CD4-positive, alpha-beta T cell treated with Interleukin-2 at 100 ng/mL for 4 hours (primary cell): ENCODE measurements around the gene RASD2.

Experiments used
- DNase-seq: peaks from one replicate; pipeline ENCODE4 v3.0.0-alpha.2; 2020; ENCODE audit warnings: low spot score

RASD2 gene

GRCh38 chr22:35582861-35583670 lies 42.4 kb downstream of the RASD2 start:
- DNase-seq: peak; percentile 55

DNA sequence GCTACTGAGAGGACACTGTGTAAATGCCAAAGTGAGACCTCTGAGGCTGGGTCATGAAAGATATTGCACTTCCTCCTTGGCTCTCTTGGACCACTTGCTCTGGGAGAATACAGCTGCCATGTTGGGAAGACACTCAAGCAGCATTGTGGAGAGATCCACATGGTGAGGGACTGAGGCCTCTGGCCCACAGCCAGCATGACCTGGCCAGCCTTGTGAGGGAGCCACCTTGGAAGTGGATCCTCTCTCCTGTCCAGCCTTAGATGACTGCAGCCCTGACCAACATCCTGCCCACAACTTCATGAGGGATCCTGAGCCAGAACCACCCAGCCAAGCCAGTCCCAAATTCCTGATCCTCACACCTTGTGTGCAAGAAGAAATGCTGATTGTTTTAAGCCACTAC lies 46.1 kb downstream of the RASD2 start:
- DNase-seq: no peak

DNA sequence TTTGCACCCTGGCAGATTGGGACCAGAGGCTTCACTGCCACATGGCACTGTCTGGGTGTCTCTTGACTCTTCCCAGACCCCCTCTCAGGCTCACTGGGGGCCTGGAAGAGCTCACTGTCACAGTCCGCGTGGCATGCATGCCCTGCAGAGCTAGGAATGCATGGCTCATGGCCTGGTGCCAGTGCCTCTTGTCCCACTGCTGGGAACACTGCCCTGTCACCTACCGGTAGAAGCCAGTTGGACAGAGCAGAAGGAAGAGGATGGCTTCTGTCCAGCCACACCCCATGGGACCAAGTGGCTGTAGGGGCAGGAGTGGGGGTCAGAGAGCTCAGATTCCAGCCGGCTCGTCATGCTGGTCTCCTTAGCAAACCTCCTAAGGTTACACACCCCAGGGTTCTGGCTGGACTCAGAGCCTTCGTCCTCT lies 46.8 kb downstream of the RASD2 start:
- DNase-seq: no peak

DNA sequence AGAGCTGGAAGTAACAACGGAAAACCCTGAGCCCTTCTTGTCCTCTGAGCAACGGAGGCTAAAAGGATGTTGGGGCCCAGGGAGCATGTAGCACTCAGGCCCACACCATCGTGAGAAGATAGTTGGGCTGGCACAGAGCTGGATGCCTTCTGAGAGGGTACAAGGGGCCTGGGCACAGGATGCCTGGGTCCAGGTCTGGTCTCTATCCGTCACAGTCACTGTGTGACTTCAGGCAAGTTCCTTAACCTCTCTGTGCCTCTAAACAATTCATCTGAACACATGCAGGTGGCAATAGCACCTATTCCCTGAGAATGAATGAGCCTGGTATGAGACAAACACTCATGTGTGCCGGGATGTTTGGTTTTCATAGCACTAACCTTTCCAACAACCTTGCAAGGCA lies 47.3 kb downstream of the RASD2 start:
- no peak for DNase-seq

DNA sequence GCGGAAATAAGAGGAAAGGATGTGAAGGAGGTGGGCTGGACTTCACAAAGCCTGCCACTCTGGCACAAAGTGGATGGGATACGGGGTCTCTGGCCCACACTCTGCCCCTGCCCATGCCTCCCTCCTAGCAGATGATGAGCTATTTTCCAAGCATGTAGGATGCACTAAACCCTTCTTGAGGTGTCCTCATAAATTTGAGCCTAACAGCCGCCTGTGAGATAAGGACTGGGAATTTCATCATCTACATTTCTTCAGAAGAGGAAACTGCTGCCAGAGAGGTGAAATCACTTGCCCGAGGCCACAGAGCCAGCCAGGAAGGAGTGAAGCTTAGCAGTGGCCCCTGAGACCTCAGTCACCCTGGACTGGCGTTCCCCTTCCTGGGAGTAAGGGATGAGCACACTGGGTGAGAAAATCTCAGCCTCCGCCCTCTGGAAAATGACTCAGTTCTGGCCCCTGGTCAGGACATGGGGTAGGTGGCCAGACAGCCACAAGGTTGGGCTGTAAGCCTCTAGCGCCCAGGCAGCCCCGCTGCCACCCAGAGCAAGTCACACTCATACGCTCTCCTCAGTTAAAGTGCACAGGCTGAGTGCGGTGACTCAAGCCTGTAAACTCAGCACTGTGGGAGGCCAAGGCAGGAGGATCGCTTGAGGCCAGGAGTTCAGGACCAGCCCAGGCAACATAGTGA lies 48.6 kb downstream of the RASD2 start:
- DNase-seq: no peak

GRCh38 chr22:35589756-35590093 lies 49.1 kb downstream of the RASD2 start:
- DNase-seq: no peak

DNA sequence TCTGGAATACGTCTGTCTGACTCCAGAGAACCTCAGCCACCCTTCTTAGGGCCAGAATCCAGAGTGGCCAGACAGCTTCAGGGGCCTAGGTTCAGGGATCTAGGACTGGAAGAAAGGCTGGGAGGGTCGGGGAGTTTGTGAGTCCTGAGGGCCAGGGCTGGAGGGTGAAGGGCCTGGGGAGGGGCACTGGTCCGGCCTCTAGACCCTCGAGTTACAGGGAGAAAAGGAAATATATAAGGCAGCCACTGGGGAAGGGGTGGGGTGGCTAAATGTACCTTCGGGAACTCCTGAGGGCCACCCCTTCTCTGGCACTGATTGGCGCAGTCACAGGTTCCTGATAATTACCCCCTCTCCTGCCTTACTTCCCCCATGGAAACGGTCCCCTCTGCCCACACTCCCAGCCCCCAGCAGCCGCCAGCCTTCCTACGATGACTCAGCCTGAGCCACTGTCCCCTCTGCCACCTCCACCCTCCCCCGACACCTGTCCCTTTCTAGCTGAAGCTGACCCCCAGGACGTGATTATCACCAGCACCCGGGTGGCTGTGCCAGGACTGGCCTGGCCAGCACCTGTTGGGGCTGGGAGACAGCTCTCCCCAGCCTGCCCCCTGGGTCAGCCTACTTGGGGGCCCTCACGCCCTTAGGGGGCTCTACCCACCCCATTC lies 50.1 kb downstream of the RASD2 start:
- DNase-seq: no peak

DNA sequence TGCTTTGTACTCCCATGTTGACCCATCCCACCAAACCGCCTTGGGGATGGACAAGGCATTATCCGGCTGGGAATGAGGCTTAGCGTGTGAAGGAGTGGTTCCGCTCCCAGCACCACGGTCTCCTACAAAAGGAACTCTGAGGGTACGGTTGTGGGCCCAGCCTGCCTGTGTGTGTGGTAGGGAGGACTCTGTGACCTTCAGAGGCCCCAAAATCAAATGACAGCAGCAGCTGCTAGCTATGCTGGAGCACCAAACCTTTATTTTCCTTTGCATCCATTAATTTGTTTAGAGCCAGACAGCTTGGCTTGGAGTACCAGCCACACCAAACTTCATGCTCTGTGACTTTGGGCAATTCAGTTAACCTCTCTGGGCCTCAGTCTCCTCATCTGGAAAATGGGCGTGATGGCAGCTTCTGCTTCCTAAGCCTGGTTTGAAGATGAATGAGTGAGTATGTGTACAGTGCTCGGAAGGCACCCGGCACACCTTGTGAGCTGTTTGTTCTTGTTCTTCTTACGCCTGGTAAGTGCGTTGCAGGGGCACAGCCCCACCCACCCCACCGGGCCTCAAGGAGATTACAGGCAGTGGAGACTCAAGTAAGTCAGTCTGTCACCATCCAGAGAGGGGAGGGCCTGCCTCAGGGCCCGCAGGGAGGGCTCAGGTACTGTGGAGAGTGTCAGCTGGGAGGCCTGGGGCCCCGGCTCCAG lies 51.2 kb downstream of the RASD2 start:
- DNase-seq: no peak

DNA sequence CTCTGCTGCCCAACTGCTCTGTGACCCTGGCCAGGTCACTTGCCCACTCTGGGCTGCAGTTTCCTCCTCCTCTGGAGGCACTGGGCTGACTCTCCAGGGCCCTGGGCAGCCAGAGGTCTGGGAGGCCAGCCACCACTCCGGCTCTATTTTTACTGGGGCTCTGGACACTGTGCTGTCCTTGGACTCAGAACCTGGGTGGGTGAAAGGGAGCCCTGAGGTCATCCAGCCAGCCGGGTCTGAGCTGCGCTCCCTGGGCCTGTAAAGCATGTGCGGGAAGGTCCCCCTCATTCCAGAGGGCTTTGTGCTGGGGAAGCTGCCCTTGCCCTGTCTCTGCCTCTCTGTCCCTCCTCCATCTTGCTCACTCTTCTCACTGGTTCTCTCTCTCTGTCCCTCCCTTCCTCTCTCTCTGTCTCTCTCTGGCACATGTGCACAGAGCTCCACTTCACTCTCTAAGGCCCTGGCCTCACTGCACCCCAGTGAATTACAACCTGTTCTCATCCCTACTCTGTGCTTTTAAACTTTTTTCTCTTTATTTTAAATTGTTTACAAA lies 51.9 kb downstream of the RASD2 start:
- no peak for DNase-seq

- DNase-seq: no peak
Observed at GRCh38 chr22:35593071-35593890, 52.6 kb downstream of the RASD2 start.

- no peak for DNase-seq
Observed at GRCh38 chr22:35593891-35594470, 53.4 kb downstream of the RASD2 start.

- no peak for DNase-seq
Observed at GRCh38 chr22:35594686-35595085, 54.1 kb downstream of the RASD2 start.

DNA sequence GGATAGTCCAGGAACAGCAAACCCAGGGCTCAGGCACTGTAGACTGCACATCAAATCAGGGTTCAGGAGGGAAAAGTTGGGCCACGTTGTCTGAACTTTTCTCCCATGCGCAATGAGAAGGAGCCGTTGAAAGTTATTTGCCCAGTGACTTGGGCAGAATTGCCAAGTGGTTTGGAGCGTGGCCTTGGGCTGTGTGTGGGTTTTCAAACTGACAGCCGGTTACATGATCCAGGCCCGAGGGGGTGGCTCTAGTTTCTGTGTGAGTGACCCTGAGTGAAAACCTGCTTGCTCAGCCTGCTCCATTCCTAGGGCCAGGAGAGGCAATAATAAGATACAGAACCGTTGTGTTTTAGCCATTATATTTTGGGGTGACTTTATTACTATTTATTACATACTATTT lies 56.2 kb downstream of the RASD2 start:
- DNase-seq: no peak

- no peak for DNase-seq
Observed at GRCh38 chr22:35597692-35598395, 57.2 kb downstream of the RASD2 start.

- DNase-seq: no peak
Observed at GRCh38 chr22:35598396-35598710, 57.7 kb downstream of the RASD2 start.

DNA sequence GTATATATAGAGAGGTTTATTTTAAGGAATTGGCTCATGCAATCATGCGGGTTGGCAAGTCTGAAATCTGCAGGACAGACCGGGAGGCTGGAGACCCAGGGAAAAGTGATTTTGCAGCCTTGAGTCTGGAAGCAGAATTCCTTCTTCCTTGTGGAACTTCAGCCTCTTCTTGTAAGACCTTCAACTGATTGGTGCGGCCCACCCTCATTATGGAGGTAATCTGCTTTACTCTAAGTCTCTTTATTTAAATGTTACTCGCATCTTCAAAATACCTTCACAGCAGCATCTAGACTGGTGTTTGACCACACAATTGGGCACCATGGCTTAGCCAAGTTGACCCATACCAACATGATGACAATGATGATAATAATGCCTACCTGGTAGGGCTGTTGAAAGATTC lies 58.7 kb downstream of the RASD2 start:
- no peak for DNase-seq

GRCh38 chr22:35600476-35600875 lies 59.8 kb downstream of the RASD2 start:
- no peak for DNase-seq

- no peak for DNase-seq
Observed at GRCh38 chr22:35601013-35601580, 60.5 kb downstream of the RASD2 start.

- DNase-seq: no peak
Observed at GRCh38 chr22:35601743-35602615, 61.3 kb downstream of the RASD2 start.
